Heart left ventricle (tissue), 16 donors: ENCODE results near the gene LMF1. TPM values are rescaled to one million over a fixed set of nuclear protein-coding genes. Genes with fewer than 3 reads are reported as not detected.

Experiments
- ATAC-seq, 4 donors: fragments of 200-7000 bp; cut with Tn5 transposase; one replicate each; pipeline ENCODE4 v1.9.1; 2020 to 2022; ENCODE audit warnings: moderate library complexity in 4 of 4, mild to moderate bottlenecking in 3 of 4, moderate number of reproducible peaks in 1 of 4
- DNase-seq, 5 donors: peaks; one replicate each; pipeline ENCODE4 v3.0.0-alpha.2; 2020
- H3K27ac ChIP-seq, 12 donors: fragments of 200-600 bp; sonication (generic) in 4 of 12; one replicate each; pipeline versions ENCODE4 v1.5.0 to v1.8.0; 2016 to 2022; ENCODE audit warnings: mild to moderate bottlenecking in 2 of 12
- H3K27me3 ChIP-seq, 9 donors: fragments of 200-600 bp; sonication (generic) in 2 of 9; one replicate each; pipeline versions ENCODE4 v1.5.1 to v1.8.0; 2016 to 2022; ENCODE audit warnings: mild to moderate bottlenecking in 3 of 9
- H3K36me3 ChIP-seq, 9 donors: fragments of 200-600 bp; sonication (generic) in 2 of 9; one replicate each; pipeline versions ENCODE4 v1.5.0 to v1.8.0; 2018 to 2022; ENCODE audit warnings: mild to moderate bottlenecking in 2 of 9
- H3K4me1 ChIP-seq, 12 donors: fragments of 200-600 bp; sonication (generic) in 4 of 12; one replicate each; pipeline versions ENCODE4 v1.5.0 to v1.8.0; 2016 to 2022; ENCODE audit warnings: mild to moderate bottlenecking in 3 of 12
- H3K4me3 ChIP-seq, 12 donors: fragments of 200-600 bp; sonication (generic) in 4 of 12; one replicate each; pipeline versions ENCODE4 v1.5.0 to v1.8.0; 2017 to 2022; ENCODE audit warnings: mild to moderate bottlenecking in 9 of 12, moderate library complexity in 4 of 12
- H3K9me3 ChIP-seq, 12 donors: fragments of 200-600 bp; sonication (generic) in 4 of 12; one replicate each; pipeline versions ENCODE4 v1.5.0 to v1.8.0; 2016 to 2022; ENCODE audit warnings: mild to moderate bottlenecking in 1 of 12
- POLR2A ChIP-seq, 2 donors: fragments of 450-650 bp; IDR thresholded peaks; one replicate each; pipeline ENCODE4 v1.6.1; 2017; ENCODE audit warnings: antibody characterized with exemption in 2 of 2, mild to moderate bottlenecking in 2 of 2, moderate library complexity in 2 of 2
- WGBS, 4 donors: extraction: QIAGEN DNeasy Blood & Tissue Kit in 2 of 4; methylation state at CpG; one replicate each; pipeline versions ENCODE4 v1.1.5 to v1.1.7; 2013 to 2018; 5-methylcytosine and 5-hydroxymethylcytosine counted together
- intact Hi-C, 10 donors: fragments of 100-400 bp; cut with DNase I; formaldehyde crosslinking; loops; one replicate each; pipeline versions ENCODE4 v1.11.1 to v1.14.2; 2022
- polyA plus RNA-seq, 2 donors: library from polyadenylated mRNA; stranded (reverse); fragments of 200-250 nt; gene quantifications; one replicate each; pipeline ENCODE4 v1.2.3, GENCODE V29; 2013
- total RNA-seq, 9 donors: library from RNA; depleted of rRNA in 2 of 9; stranded (reverse); fragments of >200 nt in 2 of 9; fragmentation: NEBNext Ultra II Directional in 3 of 9; extraction: Animal tissue kit (Norgen Biotek cat#: 25700) in 3 of 9; gene quantifications; one replicate each; pipeline versions ENCODE4 v1.1.0 to v1.2.4, GENCODE V29; 2016 to 2023
- TF ChIP-seq, protein P1 (sequence below), 12 donors: fragments of 200-600 bp; sonication (generic) in 4 of 12; IDR thresholded peaks; one replicate each; pipeline versions ENCODE4 v1.5.0 to v1.8.0; 2018 to 2022; ENCODE audit warnings: antibody characterized with exemption in 12 of 12, mild to moderate bottlenecking in 5 of 12
- donor health status: ischemic (EF 13 %, LVEDD 7.1; RV severe dilation, severe dysfunction).
- donor health status: healthy with polysubstance abuse.
- donor health status: DM: no; HTN: yes; CAD: no.
- donor health status: DM: no; HTN: no; CAD: no.
- donor health status: ischemic (EF 25% LVEDD 6.9; RV normal size, moderate dysfunction).
- donor health status: ischemic (EF 25% LVEDD 5.7; RV mildly dilated, moderate dysfunction).
- donor health status: healthy.
- donor health status: DM: yes; HTN: yes; CAD: no.
- donor health status: ischemic (EF 35%, LVEDD 5.7; RV mildly dilated, moderate dysfunction).
- donor health status: nonischemic (EF 11% LVEDD 7.7; RV severe dilation, severe dysfunction).
- donor health status: DM: yes; HTN: yes; CAD: no.
- donor health status: PGD.
- donor health status: ischemic (EF 29% LVEDD 5.4; RV normal size, mild dysfunction).
- donor health status: nonischemic (EF 23%, LVEDD 6.1; RV moderate dilation, normal function).

LMF1 gene
- total and polyA plus RNA-seq, 11 donors = 4.3 to 19.2 (median 7.1) TPM

DNA sequence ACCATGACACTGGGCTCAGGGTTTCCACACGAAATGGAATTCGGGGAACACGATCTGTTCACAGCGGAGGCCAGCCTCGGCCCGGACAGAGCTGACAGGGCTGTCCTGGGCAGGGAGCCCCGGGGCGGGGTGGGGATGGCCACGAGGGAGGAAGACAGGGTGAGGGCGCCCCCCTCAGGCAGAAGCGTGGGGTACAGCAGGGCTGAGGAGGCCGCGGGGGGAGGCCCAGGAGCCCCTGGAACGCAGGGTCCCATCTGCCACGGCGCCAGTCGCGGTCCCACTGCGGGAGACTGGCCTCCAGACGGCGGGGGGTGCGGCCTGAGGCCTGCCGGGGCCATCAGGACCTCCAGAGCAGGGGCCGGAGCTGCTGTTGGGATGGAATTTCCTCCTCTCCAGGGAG lies 75.9 kb downstream of the LMF1 start:
- H3K27ac ChIP-seq = no peak overlapping the region
- peaks cover 0 to 13% (median 0%) of the 10 kb centered on the region in 9 donors for H3K36me3 ChIP-seq
- peak in 1 of 5 donors; percentile 59 for DNase-seq
- 89 to 96% (median 91%) methylated on average over 20 to 24 of the region's 24 CpGs for WGBS, 4 donors
- intact Hi-C loops = loop anchor here in 1 of 10 donors (10.0 kb wide), 1 partner anchor 70 kb away; no protein-coding TSS in a partner anchor
- no peaks in the 10 kb centered on the region for H3K9me3 ChIP-seq
- no peaks in the 10 kb centered on the region for H3K27me3 ChIP-seq
- peaks cover 0 to 10% (median 0%) of the 10 kb centered on the region in 12 donors for H3K4me1 ChIP-seq
- no peak overlapping the region for H3K4me3 ChIP-seq
- TF ChIP-seq, protein P1, sequence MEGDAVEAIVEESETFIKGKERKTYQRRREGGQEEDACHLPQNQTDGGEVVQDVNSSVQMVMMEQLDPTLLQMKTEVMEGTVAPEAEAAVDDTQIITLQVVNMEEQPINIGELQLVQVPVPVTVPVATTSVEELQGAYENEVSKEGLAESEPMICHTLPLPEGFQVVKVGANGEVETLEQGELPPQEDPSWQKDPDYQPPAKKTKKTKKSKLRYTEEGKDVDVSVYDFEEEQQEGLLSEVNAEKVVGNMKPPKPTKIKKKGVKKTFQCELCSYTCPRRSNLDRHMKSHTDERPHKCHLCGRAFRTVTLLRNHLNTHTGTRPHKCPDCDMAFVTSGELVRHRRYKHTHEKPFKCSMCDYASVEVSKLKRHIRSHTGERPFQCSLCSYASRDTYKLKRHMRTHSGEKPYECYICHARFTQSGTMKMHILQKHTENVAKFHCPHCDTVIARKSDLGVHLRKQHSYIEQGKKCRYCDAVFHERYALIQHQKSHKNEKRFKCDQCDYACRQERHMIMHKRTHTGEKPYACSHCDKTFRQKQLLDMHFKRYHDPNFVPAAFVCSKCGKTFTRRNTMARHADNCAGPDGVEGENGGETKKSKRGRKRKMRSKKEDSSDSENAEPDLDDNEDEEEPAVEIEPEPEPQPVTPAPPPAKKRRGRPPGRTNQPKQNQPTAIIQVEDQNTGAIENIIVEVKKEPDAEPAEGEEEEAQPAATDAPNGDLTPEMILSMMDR (IDR thresholded peaks at IDR 0.05) = no peak
- TF ChIP-seq POLR2A (IDR thresholded peaks at IDR 0.05) = no peak
- no peak for ATAC-seq

- TF ChIP-seq, protein P1 (IDR thresholded peaks at IDR 0.05) = no peak
- TF ChIP-seq POLR2A (IDR thresholded peaks at IDR 0.05) = no peak
- ATAC-seq (no peak), DNase-seq (peak in 2 of 5 donors; percentile 31 to 64)
- Histone ChIP-seq H3K27ac (no peak overlapping the region), H3K4me1 (peaks cover 0 to 10% (median 0%) of the 10 kb centered on the region in 12 donors), H3K36me3 (peaks cover 0 to 13% (median 0%) of the 10 kb centered on the region in 9 donors), H3K9me3 (no peaks in the 10 kb centered on the region), H3K4me3 (no peak overlapping the region), H3K27me3 (no peaks in the 10 kb centered on the region)
- intact Hi-C loops = loop anchor here in 1 of 10 donors (10.0 kb wide), 1 partner anchor 69 kb away; no protein-coding TSS in a partner anchor
- 78 to 89% (median 86%) methylated on average over 24 to 27 of the region's 27 CpGs for WGBS, 4 donors
Observed at GRCh38 chr16:894136-894535, 76.6 kb downstream of the LMF1 start.

- Histone ChIP-seq H3K4me3 (no peak overlapping the region), H3K4me1 (peaks cover 0 to 10% (median 0%) of the 10 kb centered on the region in 12 donors), H3K9me3 (no peaks in the 10 kb centered on the region), H3K27ac (no peak overlapping the region), H3K36me3 (peaks cover 0 to 13% (median 0%) of the 10 kb centered on the region in 9 donors), H3K27me3 (no peaks in the 10 kb centered on the region)
- ATAC-seq = no peak
- DNase-seq = peak in 1 of 5 donors; percentile 51
- intact Hi-C loops = loop anchor here in 1 of 10 donors (10.0 kb wide), 1 partner anchor 69 kb away; no protein-coding TSS in a partner anchor
- TF ChIP-seq, protein P1 (IDR thresholded peaks at IDR 0.05) = no peak
- TF ChIP-seq POLR2A (IDR thresholded peaks at IDR 0.05) = no peak
- 82 to 90% (median 88%) methylated on average over 7 to 18 of the region's 18 CpGs for WGBS, 4 donors
Observed at GRCh38 chr16:893360-893759, 77.4 kb downstream of the LMF1 start.

DNA sequence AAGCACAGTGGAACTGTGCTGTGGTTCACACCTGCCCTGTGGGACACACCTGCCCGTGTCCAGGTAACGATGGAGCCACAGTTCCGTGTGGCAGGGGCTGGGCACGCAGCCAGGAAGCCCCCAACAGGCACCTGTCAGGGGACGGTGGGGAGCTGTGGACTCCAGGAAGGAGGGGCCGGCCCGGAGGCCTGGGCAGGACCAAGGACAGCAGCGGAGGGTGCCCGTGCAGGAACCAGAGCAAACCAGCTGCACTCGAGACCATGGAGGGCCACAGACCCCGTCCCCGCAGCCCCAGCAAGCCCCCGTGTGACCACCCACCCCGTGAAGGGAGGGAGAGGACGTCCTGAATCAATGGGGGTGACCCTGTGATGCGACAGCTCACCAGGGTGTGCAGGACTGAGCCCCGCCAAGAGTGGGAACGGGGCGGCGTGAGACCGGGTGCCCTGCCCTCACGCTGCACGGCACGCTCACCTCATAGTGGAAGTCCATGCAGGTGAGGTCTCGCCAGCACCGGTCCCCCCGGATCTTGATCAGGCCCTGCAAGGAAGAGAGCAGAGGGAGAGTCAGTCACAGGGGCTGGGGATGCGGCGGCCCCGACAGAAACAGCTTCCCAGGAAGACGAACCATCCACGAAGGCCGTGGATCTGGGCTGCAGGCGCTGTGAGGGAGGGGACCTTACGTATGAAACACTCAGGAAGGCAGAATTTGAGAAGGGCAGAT lies 78.1 kb downstream of the LMF1 start:
- Histone ChIP-seq H3K27me3 (no peaks in the 10 kb centered on the region), H3K36me3 (peaks cover 0 to 19% (median 0%) of the 10 kb centered on the region in 9 donors), H3K4me3 (no peak overlapping the region), H3K9me3 (no peaks in the 10 kb centered on the region), H3K4me1 (peaks cover 0 to 10% (median 0%) of the 10 kb centered on the region in 12 donors), H3K27ac (no peak overlapping the region)
- no peak for TF ChIP-seq POLR2A (IDR thresholded peaks at IDR 0.05)
- TF ChIP-seq, protein P1 (IDR thresholded peaks at IDR 0.05) = no peak
- 83 to 88% (median 85%) methylated on average over 23 to 35 of the region's 35 CpGs for whole genome bisulfite sequencing, 4 donors
- peak in 1 of 4 donors; percentile 12 for ATAC-seq
- intact Hi-C loops = loop anchor here in 1 of 10 donors (10.0 kb wide), 1 partner anchor 68 kb away; no protein-coding TSS in a partner anchor
- DNase-seq = peak in 1 of 5 donors; percentile 56
